Prostate gland (tissue), 2 donors: ENCODE results near the gene LRP3. TPM values are rescaled to one million over a fixed set of nuclear protein-coding genes. Genes with fewer than 3 reads are reported as not detected.

ENCODE experiments used
- DNase-seq: peaks from one replicate; pipeline ENCODE4 v3.0.0-alpha.2; 2019; ENCODE audit warnings: low spot score
- H3K27ac ChIP-seq, 2 donors: fragments of 200-600 bp; sonication (generic); 2 replicates each; pipeline ENCODE4 v1.5.1; 2017 to 2019
- H3K27me3 ChIP-seq: fragments of 200-600 bp; sonication (generic); replicated peaks from 2 replicates; pipeline ENCODE4 v1.5.1; 2019; ENCODE audit not compliant: insufficient read depth
- H3K36me3 ChIP-seq, 2 donors: fragments of 200-600 bp; sonication (generic); 1 replicate in 1 of 2; 2 replicates in 1 of 2; pipeline versions ENCODE4 v1.5.1 to v1.8.1; 2017 to 2019
- H3K4me1 ChIP-seq: fragments of 200-600 bp; sonication (generic); replicated peaks from 2 replicates; pipeline ENCODE4 v1.5.1; 2019
- H3K4me3 ChIP-seq, 2 donors: fragments of 200-600 bp; sonication (generic); 2 replicates each; pipeline ENCODE4 v1.5.1; 2017 to 2019
- H3K9me3 ChIP-seq: fragments of 200-600 bp; sonication (generic); 2 replicates; pipeline ENCODE4 v1.5.1; 2017
- CTCF ChIP-seq, 4 experiments: fragments of 200-600 bp in 2 of 4; fragments of 450-650 bp in 2 of 4; sonication (generic) in 2 of 4; IDR thresholded peaks; 1 replicate in 3 of 4; 2 replicates in 1 of 4; pipeline ENCODE4 v1.5.1; 2016 to 2019; ENCODE audit warnings: antibody characterized with exemption in 4 of 4, mild to moderate bottlenecking in 2 of 4, moderate library complexity in 2 of 4
- POLR2A ChIP-seq: fragments of 450-650 bp; IDR thresholded peaks from one replicate; pipeline ENCODE4 v1.6.1; 2016; ENCODE audit warnings: antibody characterized with exemption, mild to moderate bottlenecking
- POLR2AphosphoS5 ChIP-seq: sonication (generic); formaldehyde crosslinking; IDR thresholded peaks from one replicate; pipeline ENCODE4 v1.6.1; 2017; ENCODE audit warnings: antibody characterized with exemption
- WGBS: methylation state at CpG from one replicate; pipeline ENCODE4 v1.1.5; 2018; 5-methylcytosine and 5-hydroxymethylcytosine counted together
- intact Hi-C: fragments of 100-400 bp; cut with DNase I; formaldehyde crosslinking; loops from one replicate; pipeline ENCODE4 v1.14.2; 2022
- total RNA-seq, 2 donors: library from RNA; depleted of rRNA; stranded (reverse); fragments of >200 nt; gene quantifications; one replicate each; pipeline ENCODE4 v1.1.0, GENCODE V29; 2016

The LRP3 gene
- total RNA-seq, 2 donors from 2014 or later = 63.7 to 64.4 TPM

- no peak for DNase-seq
- TF ChIP-seq POLR2A (no peak), POLR2AphosphoS5 (no peak), CTCF (IDR thresholded peaks at IDR 0.05) (no peak)
- Histone ChIP-seq H3K9me3 (no peaks in the 10 kb centered on the region), H3K4me3 (no peak overlapping the region), H3K27me3 (no peaks in the 10 kb centered on the region), H3K4me1 (peaks cover 9% of the 10 kb centered on the region), H3K36me3 (no peaks in the 10 kb centered on the region), H3K27ac (no peak overlapping the region)
- 74% methylated on average over 7 of the region's 7 CpGs for WGBS
- intact Hi-C loops = no loop called here
These were observed 2.1 kb upstream of the LRP3 start for GRCh38 chr19:33192010-33192409.

DNA sequence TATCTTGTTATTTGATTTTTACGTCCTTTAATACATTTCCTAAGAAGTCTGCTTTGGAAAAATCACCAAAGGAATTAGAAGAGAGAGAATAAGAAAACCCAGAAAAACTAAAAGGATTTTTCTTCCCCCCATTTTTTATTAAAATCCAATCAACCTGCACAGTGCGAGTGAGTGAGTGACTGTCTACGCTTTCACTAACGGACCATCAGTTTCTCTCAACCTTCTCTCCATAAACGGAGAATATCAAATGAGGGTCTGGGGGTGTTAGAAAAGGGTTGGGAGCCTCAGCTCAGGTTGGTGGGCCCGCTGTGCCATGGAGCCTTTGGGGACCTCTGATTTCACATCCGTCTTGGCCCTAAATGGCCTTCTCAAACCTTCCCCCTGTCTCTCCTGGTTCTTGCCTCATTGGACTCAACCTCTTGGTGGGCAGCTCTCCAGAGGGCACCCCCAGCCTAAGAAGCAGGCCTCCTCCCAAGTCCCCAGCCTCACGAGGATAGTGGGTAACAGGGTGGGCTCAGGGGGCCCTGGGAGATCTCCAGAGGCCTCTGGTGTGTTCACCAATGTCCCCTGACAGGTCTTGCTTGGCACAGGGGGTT, 763 bp upstream of the LRP3 start:
- H3K4me3 ChIP-seq = peak overlapping the region in 1 of 2 donors; percentile 63

DNA sequence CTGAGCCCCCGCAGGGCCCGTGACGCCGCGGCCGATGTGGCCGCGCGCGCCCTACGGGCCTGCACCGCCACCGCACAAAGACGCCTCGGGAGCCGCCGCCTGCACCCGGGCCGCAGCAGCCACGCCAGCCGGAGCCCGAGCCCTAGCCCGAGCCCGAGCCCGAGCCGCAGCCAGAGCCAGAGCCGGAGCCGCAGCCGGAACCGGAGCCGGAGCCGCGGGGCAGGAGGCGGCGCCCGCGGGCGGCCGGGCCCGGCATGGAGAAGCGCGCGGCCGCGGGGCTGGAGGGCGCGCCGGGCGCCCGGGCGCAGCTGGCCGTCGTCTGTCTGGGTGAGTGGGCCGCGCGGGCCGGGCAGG, 379 bp downstream of the LRP3 start:
- no peaks in the 10 kb centered on the region for H3K27me3 ChIP-seq
- no peak for DNase-seq
- no peaks in the 10 kb centered on the region for H3K9me3 ChIP-seq
- intact Hi-C loops = no loop called here
- peaks cover 9% of the 10 kb centered on the region for H3K4me1 ChIP-seq
- peak overlapping the region; percentile 59 to 63 for H3K4me3 ChIP-seq
- WGBS = under 1% methylated on average over 57 of the region's 57 CpGs
- TF ChIP-seq CTCF (IDR thresholded peaks at IDR 0.05) (no peak), POLR2AphosphoS5 (no peak), POLR2A (no peak)
- peak overlapping the region; percentile 1 to 58 for H3K27ac ChIP-seq
- H3K36me3 ChIP-seq = no peaks in the 10 kb centered on the region

More for the DNA sequence above, 763 bp upstream of the LRP3 start:
- DNase-seq = no peak
- Histone ChIP-seq H3K4me1 (peaks cover 9% of the 10 kb centered on the region), H3K27ac (no peak overlapping the region), H3K36me3 (no peaks in the 10 kb centered on the region), H3K9me3 (no peaks in the 10 kb centered on the region), H3K27me3 (no peaks in the 10 kb centered on the region)
- TF ChIP-seq CTCF (IDR thresholded peaks at IDR 0.05) (no peak), POLR2A (no peak), POLR2AphosphoS5 (no peak)
- intact Hi-C loops = no loop called here
- 80% methylated on average over 8 of the region's 8 CpGs for WGBS

DNA sequence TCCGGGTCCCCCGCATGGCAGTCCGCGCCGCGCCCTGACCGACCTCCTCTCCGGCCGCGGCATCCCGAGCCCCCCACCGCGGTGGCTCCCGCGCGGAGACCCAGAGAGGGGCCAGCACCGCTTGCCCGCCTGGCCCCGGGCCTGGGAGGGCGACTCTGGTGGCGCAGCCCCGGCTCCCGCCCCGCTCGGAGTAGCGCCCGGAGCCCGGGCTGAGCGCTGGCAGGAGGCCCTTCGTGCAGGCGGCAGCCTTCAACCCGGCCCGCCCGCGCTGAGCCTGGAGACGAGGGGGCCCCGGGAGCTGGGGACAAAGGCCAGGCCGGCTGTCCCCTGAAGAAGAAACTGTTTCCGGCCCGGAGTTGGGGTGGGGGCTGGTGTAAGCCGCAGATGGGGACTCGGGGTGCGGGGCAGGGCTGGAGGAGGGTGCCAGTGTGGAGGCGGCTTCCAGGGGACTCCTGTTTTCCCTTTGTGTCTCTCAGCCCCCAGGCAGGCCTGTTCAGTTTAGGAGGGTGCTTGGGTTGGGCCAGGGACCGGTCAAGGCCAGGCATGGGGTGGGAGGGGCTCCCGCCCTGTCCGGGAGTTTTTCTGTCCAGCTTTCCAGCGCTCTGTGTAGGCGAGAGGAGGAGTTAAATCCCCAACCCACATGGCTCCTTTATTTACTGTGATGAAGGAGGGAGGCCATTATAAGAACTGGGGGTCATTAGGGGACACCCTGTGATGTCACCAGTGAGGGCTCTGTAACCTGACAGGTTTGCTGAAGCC, 935 bp downstream of the LRP3 start:
- no peaks in the 10 kb centered on the region for H3K36me3 ChIP-seq
- no peak for DNase-seq
- peak overlapping the region; percentile 59 to 63 for H3K4me3 ChIP-seq
- intact Hi-C loops = no loop called here
- H3K9me3 ChIP-seq = no peaks in the 10 kb centered on the region
- no peak for TF ChIP-seq POLR2A
- TF ChIP-seq CTCF (IDR thresholded peaks at IDR 0.05) = no peak
- no peak for TF ChIP-seq POLR2AphosphoS5
- WGBS = 3% methylated on average over 13 of the region's 49 CpGs
- H3K27ac ChIP-seq = peak overlapping the region; percentile 1 to 58
- H3K4me1 ChIP-seq = peaks cover 9% of the 10 kb centered on the region
- no peaks in the 10 kb centered on the region for H3K27me3 ChIP-seq
